ENCODE data around the gene RRP15.

Gene RRP15

DNA sequence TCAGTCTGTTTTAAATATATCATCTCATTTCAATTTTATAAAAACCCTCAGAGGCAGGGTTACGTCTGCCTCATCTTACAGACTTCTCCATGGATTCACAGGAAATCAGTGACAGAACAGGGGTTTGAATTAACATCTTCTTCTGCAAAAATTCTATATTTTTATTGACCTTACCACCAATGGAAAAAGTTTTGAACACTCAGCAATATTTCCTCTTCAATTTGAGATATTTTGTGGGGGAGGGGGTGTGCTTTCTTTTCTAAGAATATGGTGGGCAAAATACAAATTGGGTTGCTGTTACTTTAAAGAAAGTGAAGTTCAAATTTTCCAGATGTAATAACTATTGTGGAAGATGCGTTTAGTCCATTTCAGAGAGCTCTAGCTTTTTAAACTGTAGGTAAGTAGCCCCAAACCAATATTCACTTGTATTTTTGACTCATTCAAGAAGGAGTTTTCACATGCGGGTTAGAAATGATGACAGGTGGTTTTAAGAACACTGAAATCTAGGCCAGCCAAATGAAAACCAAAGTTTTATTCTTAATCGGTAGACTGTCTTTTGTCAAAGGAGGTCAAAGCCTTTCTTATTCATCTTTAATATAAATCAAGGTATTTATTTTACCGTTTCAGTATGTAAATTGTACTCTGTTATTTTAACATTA lies 77.5 kb downstream of the RRP15 start:
- DNase-seq (ENCODE audit: low spot score): no peak

DNA sequence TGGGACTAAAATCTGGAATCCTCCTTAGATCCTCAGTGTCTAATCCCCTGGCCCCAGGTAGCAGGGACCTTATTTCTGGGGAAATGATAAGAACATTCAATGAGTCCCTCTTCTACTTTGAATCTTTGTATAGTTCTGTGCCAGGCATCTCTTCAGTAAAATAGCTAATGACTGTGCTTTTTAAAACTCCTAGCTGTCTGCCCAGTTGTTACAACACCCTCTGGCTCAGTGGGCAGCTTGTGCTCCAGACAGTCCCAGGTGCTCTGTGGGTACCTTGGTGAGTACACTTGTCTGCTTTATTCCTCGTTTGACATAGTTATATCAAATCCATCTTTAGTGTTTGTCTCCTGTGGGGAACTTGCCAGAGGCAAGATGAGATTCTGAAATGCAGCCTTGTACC lies 78.0 kb downstream of the RRP15 start:
- no peak for DNase-seq (ENCODE audit: low spot score)

DNA sequence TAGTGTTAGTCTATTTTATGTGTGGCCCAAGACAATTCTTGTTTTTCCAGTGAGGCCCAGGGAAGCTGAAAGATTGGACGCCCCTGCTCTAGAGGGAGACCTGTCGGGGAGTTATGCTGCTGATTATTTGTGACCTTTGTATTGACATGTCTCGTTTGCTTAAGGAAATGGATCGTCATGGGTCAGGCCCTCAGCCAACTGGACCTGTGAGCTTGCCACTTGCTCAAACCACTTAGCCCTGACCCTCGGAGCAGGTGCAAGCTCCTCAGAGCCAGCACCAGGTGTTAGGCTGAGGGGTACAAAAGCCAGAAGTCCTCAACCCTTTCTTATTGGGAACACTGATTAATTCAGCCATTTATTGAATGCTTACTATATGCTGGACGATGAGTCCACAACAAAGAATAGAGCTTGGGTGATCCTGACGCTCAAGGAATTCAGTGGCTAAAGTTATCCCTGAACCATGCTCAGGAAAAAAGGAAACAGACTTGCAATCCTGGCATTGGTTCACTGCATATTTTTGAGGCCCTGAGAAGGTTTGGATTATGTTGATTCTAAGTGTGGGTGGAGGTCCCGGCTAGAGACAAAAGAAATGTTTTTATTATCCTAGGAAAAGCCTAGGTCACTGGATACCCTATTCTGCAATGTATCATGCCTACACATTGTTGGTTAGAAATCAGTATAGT lies 79.1 kb downstream of the RRP15 start:
- no peak for DNase-seq (ENCODE audit: low spot score)

DNA sequence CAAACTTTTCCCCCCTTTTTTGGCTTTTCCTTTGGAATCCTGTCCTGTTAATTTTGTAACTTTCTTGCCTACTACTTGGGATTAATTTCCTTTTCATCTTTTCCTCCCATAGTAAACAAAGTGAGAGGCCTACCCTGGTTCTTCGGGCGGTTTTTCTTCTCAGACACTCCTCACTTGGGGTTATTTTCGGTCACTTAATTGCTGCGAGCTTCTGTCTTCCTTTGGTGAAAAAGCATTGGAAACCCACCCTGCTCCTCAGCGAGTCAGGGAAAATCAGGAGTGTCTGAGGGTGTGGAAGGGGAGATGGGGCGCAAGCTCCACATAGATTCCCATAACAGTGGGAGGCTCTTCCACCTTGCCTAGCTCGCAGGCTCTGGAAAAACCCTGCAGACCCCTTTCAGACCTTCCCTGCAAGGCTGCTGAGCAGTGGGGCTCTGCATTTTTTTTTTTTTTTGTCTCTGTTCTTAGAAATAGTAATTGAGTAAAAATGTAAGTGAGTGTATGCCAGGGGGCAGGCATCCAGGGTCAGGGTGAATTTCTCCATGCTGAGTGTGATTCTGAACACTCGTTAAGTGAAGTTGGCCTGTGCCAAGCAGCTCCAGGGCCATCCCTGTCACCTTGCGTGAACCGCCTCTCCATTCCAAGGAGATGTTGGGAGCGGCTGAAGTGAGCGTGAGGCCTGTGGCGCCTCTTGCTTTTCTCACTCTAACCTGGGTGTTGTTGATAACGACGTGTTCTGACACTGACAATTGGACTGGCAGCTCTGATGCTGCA lies 80.3 kb downstream of the RRP15 start:
- DNase-seq (ENCODE audit: low spot score): no peak

DNA sequence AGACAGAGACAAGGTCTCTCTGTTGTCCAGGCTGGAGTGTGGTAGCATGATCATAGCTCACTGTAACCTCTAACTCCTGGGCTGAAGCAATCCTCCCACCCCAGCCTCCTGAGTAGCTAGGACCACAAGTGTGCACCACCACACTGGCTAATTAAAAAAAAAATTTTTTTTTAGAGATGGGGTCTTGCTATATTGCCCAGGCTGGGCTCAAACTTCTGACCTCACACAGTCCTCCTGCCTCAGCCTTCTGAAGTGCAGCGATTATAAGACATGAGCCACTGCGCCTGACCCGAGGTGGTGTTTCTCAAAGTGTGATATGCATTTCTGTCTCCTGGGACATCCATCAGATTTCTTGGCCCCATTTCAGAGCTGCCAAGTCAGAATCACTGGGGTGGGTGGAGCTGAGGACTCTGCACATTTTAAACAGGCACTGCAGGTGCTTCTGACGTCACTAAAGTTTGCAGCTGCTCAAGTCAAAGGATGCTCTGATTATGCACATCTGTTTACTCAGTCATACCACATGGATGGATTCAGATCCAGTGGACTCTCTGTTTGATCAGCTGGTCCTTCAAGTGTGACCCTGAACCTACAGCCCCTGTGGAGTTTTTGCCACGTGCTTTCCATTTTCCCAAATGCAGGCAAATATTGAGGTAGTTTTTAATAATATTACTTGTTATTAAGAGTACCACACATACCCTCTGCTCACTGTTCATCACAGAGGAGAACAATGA lies 81.4 kb downstream of the RRP15 start:
- no peak for DNase-seq (ENCODE audit: low spot score)

DNA sequence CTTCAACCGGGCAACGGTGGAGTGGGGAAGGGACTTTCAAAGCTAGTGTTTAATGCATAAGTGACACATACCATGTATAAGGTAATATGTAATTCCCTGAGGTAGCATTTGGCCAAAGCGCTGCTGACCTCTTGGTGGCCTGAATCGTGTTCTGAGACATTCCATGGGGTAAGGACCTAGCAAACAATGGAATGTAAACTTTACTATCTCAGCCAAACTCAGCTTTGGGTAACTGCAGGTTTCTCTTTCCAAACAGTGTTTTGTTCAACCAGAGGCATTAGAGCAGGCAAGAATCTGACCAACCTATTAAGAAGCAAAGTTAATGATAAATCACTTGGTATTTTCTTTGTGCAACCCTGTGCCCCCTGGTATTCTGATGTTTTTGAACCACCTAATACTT lies 82.0 kb downstream of the RRP15 start:
- no peak for DNase-seq (ENCODE audit: low spot score)

DNA sequence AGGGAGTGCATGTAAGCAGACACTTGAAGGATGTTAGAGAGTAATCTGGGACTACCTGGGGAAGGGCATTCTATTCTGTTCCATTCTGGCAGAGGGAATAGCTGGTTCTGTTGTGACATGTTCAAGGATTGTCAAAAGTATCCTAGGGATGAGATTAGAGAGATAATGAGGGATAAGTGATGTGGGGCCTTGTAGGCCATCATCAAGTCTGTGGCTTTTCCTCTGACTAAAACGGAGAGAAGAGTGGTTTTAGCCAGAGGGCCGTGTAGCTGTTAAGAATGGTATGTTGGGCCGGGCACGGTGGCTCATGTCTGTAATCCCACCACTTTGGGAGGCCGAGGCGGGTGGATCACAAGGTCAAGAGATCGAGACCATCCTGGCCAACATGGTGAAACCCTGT lies 83.6 kb downstream of the RRP15 start:
- DNase-seq (ENCODE audit: low spot score): no peak

DNA sequence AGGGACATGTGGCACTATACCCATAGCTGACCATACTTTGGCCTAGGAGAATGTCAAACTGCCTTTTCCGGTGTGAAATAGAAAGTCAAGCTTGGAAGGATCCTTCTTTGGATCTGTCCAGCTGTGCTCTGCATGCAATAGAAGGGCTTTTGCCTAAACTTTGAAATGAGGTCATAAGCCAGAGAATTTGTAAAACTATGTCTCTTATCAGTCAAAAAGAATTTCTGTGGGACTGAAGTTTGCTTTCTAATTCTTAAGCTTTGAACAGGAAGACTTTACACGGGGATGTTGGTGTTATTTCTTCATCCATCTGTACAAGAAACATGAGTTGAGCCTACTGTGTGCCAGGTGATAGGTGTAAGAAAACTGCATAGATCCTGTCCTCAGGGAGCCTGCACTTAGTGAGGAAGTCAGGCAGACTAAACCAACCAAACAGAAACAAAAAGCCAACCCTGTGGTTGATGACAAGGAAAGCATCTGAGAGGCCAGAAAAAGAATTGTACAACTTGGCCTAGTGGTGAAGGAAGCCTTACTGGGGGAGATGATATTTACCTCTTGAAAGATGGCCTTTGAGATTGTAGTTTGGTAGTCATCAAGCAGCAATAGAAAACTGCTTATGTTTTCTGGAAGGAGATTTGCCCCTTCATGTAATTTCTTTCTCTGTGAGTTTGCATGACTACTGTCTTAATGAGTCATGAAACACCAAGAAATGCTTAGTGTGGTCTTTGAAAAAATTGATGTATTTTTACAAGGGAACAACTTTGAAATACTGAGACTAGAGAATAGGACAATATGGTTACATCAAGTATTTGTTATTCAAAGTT lies 84.8 kb downstream of the RRP15 start:
- DNase-seq (ENCODE audit: low spot score): no peak

DNA sequence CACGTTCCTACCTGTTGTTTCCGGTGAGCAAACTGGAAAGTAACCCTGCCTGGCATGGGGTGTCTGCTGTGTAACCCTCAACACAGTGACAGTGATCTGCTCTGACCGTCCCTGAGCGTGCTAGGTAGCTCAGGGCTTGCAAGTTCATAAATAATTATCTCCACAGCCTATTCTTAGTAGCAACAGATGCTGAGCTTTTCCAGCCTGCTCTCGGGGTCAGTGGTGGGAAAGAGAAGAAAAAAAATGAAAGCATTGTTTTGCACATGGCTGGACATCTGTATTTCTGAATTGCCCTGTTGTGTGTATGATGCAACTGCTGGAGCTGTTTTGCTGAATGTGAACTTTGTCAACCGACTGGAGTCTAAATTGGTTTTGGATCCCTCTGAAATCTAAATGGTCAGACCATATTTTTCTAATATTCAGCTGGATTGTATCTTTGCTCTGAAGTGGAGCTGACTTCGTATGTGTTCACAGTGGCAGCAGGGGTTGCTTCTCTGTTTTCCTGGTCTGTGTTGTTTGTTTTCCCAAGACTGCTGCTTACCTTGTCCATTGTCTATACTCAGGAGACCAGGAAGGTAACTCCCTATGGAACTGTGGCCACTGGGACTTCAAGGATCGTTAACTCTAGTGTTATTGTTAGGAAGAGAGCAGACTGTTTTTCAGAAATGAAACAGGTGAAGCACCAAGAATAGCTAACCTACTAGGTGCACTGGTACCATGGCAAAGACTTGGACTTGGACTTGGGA lies 87.0 kb downstream of the RRP15 start:
- DNase-seq (ENCODE audit: low spot score): no peak

DNA sequence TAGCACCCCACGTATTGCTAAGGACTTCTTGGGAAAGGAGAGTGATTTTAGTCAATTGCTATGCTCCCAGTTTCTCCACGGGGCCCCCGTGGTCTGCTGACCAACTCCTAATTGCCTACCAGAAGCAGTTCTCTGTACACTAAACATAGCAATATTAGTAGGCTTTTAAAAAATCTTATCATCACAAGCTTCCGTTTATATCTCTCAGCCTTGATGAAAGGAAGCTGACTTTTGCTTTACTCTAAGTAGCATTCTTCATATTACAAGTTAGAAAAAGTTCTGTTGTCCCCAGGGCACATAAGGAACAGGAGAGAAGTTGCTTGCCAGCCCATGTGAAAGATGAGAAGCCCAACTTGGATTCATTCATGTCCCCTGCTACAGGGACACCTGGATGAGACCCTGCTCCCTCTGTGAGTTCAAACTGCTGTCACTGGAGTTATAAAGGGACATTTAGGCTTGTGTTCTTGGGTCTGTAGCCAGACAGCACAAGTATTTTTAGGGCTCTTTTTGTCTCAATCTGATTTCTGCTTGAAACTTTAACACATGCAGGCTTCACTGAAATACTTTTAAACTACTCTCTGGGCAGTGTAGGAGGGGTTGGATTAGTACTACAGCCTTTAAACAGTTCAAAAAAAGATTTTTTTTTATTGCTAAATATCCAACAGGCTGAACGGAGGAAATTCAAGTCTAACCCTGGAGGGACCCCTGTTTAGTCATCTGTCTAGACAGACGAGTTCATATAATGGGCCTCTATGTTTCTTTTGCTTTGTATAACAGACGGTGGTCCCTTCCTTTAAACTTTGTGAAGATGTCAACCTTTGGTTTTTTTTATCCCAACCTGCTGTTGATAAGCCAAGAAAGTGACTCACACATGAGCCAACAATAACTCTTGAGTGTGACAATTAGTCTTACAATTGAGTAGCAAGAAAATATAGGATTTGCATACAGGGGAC lies 89.6 kb downstream of the RRP15 start:
- no peak for DNase-seq (ENCODE audit: low spot score)

DNA sequence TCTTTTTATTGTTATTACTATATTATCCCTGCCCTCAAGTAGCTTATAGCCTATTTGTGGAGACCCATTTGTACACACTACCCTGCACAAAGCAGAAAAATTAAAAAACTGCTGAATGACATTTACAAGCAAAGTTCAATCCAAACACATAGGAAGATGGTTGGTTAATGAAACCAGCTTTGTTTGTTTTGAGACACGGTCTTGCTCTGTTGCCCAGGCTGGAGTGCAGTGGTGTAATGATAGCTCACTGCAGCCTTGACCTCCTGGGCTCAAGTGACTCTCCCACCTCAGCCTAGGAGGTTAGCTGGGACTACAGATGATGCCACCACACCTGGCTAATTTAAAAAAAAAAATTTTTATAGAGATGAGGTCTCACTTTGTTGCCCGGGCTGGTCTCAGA lies 91.6 kb downstream of the RRP15 start:
- no peak for DNase-seq (ENCODE audit: low spot score)

DNA sequence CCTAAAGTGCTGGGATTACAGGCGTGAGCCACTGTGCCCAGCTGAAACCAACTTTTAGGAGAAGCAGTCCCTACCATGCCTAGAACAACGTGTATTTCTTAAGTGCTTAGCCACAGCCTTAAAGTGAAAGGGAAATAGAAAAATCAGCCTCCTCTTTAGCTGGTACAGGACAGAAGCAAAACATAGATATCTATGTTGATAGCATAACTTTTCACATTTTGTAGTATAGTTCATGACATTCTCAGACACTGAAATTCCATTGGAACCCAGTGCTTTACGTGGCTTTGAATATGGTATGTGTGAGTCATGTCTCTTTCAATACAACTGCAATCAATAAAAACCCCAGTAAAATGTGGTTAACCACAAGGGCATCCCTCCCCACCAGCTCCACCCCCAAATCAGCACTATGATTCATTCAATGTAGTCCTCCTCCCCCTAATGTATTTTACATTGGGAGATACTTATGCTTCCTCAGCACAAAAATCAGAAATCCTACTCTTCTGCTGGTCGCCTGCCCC lies 92.1 kb downstream of the RRP15 start:
- no peak for DNase-seq (ENCODE audit: low spot score)

DNA sequence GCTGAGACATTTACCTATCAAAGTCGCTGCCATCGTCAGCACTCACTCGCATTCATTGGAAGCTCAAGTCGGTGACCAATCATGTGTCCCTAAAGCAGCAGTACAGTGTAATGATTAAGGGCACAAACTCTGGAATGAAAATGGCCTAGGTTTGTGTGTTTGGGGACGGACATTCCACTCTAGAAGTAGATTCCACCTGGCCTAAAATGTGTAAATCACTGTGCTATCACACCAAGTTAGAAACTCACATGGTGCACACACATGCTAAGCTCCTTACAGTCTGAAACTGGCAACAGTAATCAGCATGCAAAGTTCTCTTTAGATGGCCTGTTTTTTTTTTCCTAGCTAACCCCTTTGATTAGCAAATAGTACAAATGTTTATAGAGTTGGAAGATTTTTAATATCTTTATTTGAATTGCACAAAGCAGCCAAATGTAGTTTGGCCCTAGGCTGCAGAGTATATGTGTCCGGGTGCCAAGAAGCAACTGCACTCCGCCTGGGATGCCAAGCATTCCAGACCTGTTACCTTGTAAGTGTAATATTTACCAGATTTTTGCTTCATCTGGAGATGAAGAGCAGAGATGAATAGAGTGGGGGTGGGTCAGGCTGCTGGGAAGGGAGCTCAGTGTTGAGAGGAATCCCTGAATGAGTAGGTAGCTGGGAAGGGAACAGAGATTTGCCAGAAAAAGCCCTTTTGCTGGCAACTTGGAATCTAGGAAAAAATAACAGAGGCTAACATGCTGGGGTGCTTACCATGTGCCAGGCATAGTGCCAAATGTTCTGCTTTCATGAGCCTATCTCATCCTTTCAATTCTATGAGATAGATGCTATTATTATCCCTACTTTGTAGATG lies 95.3 kb downstream of the RRP15 start:
- DNase-seq (ENCODE audit: low spot score): peak; percentile 64

DNA sequence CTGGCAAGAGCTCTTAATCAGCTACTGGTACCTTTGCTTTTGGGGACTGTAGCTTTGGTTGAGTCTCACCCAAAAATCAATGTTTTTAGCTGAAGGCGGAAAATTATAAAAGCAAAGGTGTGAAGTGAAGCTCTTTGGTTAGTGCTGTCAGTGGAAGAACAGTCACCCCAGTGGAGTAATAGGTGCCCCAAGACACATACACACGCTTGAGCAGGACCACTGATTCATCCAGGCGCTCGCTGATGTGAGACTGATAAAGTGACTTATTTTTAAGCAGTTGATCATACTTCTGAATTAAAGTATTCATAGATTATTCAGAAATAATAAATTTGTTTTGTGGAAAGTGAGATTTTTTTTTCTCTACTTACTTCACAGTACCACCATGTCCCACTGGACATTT lies 97.2 kb downstream of the RRP15 start:
- DNase-seq (ENCODE audit: low spot score): no peak

DNA sequence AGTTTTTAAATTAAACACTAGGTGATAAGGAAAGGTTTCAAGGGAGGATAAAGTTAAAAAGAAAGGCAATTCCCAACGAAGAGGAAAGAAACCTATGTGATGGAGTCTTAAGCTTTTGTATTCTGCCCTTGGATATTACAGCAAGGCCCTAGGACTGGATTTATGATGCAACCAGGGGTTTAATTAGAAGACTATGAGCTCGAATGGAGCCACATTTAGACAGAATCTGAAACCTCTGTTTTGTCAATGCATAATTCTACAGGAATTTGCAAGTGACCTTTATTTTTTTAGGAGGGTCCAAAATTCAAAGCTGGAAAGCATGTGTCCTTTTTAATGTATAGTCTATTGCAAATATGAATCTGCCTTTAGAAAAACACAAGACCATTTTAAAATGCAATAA lies 98.0 kb downstream of the RRP15 start:
- no peak for DNase-seq (ENCODE audit: low spot score)

DNA sequence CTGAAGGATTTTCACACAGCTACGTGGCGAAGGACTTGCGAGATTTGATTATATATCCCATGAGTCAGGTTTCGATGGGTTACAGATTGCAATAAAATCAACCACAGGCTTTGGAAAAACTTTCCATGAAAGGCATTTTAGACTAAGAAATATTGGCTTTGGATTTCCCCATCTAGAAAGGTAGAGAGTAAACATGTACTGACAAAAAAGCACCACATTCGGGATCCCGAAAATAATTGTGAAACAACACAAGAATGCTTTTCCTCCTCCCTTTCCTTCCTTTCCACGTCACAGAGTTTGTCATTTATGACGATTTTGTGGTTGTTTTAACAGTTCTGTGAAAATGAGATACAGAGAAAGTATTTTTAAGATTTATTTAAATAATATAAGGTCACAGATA lies 98.6 kb downstream of the RRP15 start:
- DNase-seq (ENCODE audit: low spot score): no peak

DNA sequence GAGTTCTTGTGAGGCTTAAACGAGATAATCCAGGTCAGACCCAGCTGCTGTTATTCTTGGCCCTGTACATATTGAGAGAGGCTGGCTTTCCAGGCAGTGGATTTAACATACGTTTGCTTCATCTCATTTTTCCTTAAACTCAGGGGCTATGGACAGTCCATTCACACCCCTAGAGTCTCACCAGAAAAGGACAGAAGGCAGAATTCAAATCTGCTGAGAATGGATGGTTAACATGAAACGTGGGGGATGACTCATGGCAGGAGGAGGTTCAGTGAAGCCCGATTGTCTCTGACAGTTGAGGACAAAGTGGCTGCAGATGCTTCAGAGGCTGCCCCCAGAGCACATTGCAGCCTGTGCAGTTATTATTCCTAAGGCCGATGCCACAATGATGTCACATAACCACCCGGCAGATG lies 99.5 kb downstream of the RRP15 start:
- DNase-seq (ENCODE audit: low spot score): no peak
